Upper lobe of right lung (tissue), 1 donor: Measurements from ENCODE around the gene JARID2. TPM values are rescaled to one million over a fixed set of nuclear protein-coding genes. Genes with fewer than 3 reads are reported as not detected.

Experiments used
- ATAC-seq: fragments of 200-7000 bp; cut with Tn5 transposase; one replicate; pipeline ENCODE4 v1.9.1; 2020; ENCODE audit warnings: mild to moderate bottlenecking, moderate library complexity
- DNase-seq: peaks from one replicate; pipeline ENCODE4 v3.0.0-alpha.2; 2020
- H3K27ac ChIP-seq: fragments of 200-600 bp; one replicate; pipeline ENCODE4 v1.8.0; 2022
- H3K27me3 ChIP-seq: fragments of 200-600 bp; one replicate; pipeline ENCODE4 v1.8.0; 2022; ENCODE audit warnings: mild to moderate bottlenecking
- H3K36me3 ChIP-seq: fragments of 200-600 bp; one replicate; pipeline ENCODE4 v1.8.0; 2022
- H3K4me1 ChIP-seq: fragments of 200-600 bp; one replicate; pipeline ENCODE4 v1.8.0; 2022
- H3K4me3 ChIP-seq: fragments of 200-600 bp; one replicate; pipeline ENCODE4 v1.8.0; 2022; ENCODE audit warnings: mild to moderate bottlenecking
- H3K9me3 ChIP-seq: fragments of 200-600 bp; one replicate; pipeline ENCODE4 v1.8.0; 2022
- intact Hi-C: fragments of 100-400 bp; cut with DNase I; formaldehyde crosslinking; loops from one replicate; pipeline ENCODE4 v1.11.0; 2022
- total RNA-seq: library from RNA; stranded (reverse); fragmentation: NEBNext Ultra II Directional; extraction: Animal tissue kit (Norgen Biotek cat#: 25700); gene quantifications from one replicate; pipeline ENCODE4 v1.2.1, GENCODE V29; 2021
- TF ChIP-seq, protein P1 (sequence below): fragments of 200-600 bp; IDR thresholded peaks from one replicate; pipeline ENCODE4 v1.8.0; 2022; ENCODE audit warnings: antibody characterized with exemption
- donor health status: DM: no; HTN: yes; CAD: no; lungs with severe emphysema.

JARID2 gene
- total RNA-seq, 1 donor from 2014 or later, result 15.1 TPM

GRCh38 chr6:15360300-15360699 is 114.4 kb downstream of the JARID2 start:
- TF ChIP-seq, protein P1, sequence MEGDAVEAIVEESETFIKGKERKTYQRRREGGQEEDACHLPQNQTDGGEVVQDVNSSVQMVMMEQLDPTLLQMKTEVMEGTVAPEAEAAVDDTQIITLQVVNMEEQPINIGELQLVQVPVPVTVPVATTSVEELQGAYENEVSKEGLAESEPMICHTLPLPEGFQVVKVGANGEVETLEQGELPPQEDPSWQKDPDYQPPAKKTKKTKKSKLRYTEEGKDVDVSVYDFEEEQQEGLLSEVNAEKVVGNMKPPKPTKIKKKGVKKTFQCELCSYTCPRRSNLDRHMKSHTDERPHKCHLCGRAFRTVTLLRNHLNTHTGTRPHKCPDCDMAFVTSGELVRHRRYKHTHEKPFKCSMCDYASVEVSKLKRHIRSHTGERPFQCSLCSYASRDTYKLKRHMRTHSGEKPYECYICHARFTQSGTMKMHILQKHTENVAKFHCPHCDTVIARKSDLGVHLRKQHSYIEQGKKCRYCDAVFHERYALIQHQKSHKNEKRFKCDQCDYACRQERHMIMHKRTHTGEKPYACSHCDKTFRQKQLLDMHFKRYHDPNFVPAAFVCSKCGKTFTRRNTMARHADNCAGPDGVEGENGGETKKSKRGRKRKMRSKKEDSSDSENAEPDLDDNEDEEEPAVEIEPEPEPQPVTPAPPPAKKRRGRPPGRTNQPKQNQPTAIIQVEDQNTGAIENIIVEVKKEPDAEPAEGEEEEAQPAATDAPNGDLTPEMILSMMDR, result no peak
- no peak overlapping the region for H3K27ac ChIP-seq
- no peak overlapping the region for H3K4me3 ChIP-seq
- H3K9me3 ChIP-seq, result no peaks in the 10 kb centered on the region
- DNase-seq, result no peak
- intact Hi-C loops, result no loop called here
- no peaks in the 10 kb centered on the region for H3K36me3 ChIP-seq
- no peaks in the 10 kb centered on the region for H3K27me3 ChIP-seq
- peaks cover 14% of the 10 kb centered on the region for H3K4me1 ChIP-seq
- no peak for ATAC-seq

DNA sequence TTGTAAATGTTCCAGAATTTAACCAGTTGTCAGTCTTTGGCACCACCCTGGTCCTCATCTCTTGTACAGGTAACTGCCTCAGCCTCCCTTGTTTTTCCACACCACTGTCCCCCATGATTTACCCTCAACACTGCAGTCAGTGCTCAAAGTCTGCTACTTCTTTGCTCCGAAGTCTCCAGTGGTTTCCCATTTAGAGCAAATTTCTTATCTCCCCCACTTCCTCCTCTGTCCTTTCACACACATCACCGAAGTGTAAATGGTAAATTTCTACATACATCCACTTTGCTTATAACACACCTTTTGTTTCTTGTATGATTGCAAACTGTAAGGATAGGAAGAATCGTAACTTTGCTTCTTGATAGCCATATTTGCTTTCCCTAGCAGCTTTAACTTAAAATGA is 115.3 kb downstream of the JARID2 start:
- Histone ChIP-seq H3K27ac (no peak overlapping the region), H3K4me1 (peaks cover 23% of the 10 kb centered on the region), H3K36me3 (no peaks in the 10 kb centered on the region), H3K27me3 (no peaks in the 10 kb centered on the region), H3K4me3 (no peak overlapping the region), H3K9me3 (no peaks in the 10 kb centered on the region)
- no peak for DNase-seq
- no peak for ATAC-seq
- TF ChIP-seq, protein P1, result no peak
- intact Hi-C loops, result no loop called here

DNA sequence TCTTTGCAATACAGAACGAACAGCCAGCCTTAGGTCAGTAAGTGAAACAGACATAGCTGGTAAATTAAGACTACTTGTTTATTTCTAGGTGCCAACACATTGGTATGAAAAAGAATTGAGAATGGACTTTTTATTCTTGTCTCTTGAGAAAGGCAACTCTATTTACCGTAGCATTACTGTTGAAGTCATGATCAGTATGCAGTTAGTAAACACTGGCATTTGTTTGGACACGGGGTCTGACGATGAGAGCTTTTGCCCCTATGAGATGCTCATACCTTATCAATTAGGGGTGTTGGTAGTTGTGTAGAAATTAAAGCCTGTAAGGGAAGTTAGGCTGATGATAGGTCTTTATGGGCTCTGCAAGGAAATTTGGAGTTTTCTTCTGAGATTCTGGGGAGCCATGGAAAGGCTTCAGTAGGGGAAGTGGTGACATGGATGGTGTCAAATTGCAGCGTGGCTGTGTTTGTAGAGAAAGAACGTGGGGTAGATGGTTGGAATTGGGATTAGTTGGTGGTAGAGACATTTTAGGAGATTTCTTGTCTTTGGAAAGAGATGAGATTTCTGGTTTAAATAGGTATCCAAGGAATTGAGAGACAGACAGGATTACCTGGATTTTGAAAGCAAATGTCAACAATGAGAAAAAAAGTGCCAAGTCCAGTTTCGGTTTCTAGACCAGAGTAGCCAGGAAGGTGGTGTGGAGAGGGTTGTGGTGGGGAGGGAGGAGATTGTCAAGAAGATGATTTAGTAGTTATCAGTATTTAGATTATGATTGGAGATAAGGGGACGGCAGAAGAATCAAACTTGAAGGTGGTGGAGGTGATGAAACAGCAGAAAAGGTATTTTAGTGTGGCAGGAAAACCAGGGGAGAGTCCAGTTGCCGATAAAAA is 116.6 kb downstream of the JARID2 start:
- Histone ChIP-seq H3K27ac (no peak overlapping the region), H3K9me3 (no peaks in the 10 kb centered on the region), H3K4me1 (peaks cover 31% of the 10 kb centered on the region), H3K4me3 (no peak overlapping the region), H3K27me3 (no peaks in the 10 kb centered on the region), H3K36me3 (no peaks in the 10 kb centered on the region)
- TF ChIP-seq, protein P1, result no peak
- no peak for DNase-seq
- ATAC-seq, result no peak
- intact Hi-C loops, result no loop called here

GRCh38 chr6:15363164-15363522 is 117.3 kb downstream of the JARID2 start:
- H3K4me1 ChIP-seq, result peaks cover 29% of the 10 kb centered on the region
- no peak overlapping the region for H3K27ac ChIP-seq
- no peaks in the 10 kb centered on the region for H3K36me3 ChIP-seq
- intact Hi-C loops, result no loop called here
- no peaks in the 10 kb centered on the region for H3K9me3 ChIP-seq
- no peak overlapping the region for H3K4me3 ChIP-seq
- TF ChIP-seq, protein P1, result no peak
- H3K27me3 ChIP-seq, result no peaks in the 10 kb centered on the region
- DNase-seq (no peak), ATAC-seq (no peak)

- Histone ChIP-seq H3K4me1 (peaks cover 33% of the 10 kb centered on the region), H3K9me3 (no peaks in the 10 kb centered on the region), H3K27me3 (no peaks in the 10 kb centered on the region), H3K27ac (no peak overlapping the region), H3K4me3 (no peak overlapping the region), H3K36me3 (no peaks in the 10 kb centered on the region)
- TF ChIP-seq, protein P1, result no peak
- no peak for DNase-seq
- intact Hi-C loops, result no loop called here
- ATAC-seq, result peak; percentile 20
Observed at GRCh38 chr6:15363523-15364400, 117.9 kb downstream of the JARID2 start.
